Measurements from ENCODE around the gene TMEM207. TPM values are rescaled to one million over a fixed set of nuclear protein-coding genes. Genes with fewer than 3 reads are reported as not detected.

Gene TMEM207
- polyA plus RNA-seq, 2 donors: not detected

- no peaks in the 10 kb centered on the region for H3K27me3 ChIP-seq (ENCODE audit: control insufficient read depth in 1 of 2, insufficient read depth in 2 of 2, low read length in 2 of 2)
- H3K36me3 ChIP-seq (ENCODE audit: control insufficient read depth in 2 of 2, insufficient read depth in 2 of 2, low read length in 1 of 2): no peaks in the 10 kb centered on the region
- no peaks in the 10 kb centered on the region for H3K9me3 ChIP-seq (ENCODE audit: control insufficient read depth in 2 of 2, insufficient read depth in 1 of 2, low read depth in 1 of 2, low read length in 1 of 2)
- no peaks in the 10 kb centered on the region for H3K4me1 ChIP-seq (ENCODE audit: control insufficient read depth in 2 of 2, insufficient read depth in 2 of 2, low read length in 1 of 2)
- 79% methylated on average over 2 of the region's 2 CpGs for WGBS, 2 donors
- no peak overlapping the region for H3K4me3 ChIP-seq (ENCODE audit: low read depth in 1 of 2, low read length in 2 of 2)
- no peak overlapping the region for H3K27ac ChIP-seq (ENCODE audit: low read depth in 2 of 2, low read length in 1 of 2)
Measured at GRCh38 chr3:190430906-190431305, 18.8 kb downstream of the TMEM207 start.

GRCh38 chr3:190429681-190430080, 20.0 kb downstream of the TMEM207 start:
- no peak overlapping the region for H3K4me3 ChIP-seq (ENCODE audit: low read depth in 1 of 2, low read length in 2 of 2)
- H3K27me3 ChIP-seq (ENCODE audit: control insufficient read depth in 1 of 2, insufficient read depth in 2 of 2, low read length in 2 of 2): no peaks in the 10 kb centered on the region
- WGBS, 2 donors: 90 to 92% methylated on average over 2 of the region's 2 CpGs
- no peaks in the 10 kb centered on the region for H3K4me1 ChIP-seq (ENCODE audit: control insufficient read depth in 2 of 2, insufficient read depth in 2 of 2, low read length in 1 of 2)
- H3K9me3 ChIP-seq (ENCODE audit: control insufficient read depth in 2 of 2, insufficient read depth in 1 of 2, low read depth in 1 of 2, low read length in 1 of 2): no peaks in the 10 kb centered on the region
- H3K27ac ChIP-seq (ENCODE audit: low read depth in 2 of 2, low read length in 1 of 2): no peak overlapping the region
- no peaks in the 10 kb centered on the region for H3K36me3 ChIP-seq (ENCODE audit: control insufficient read depth in 2 of 2, insufficient read depth in 2 of 2, low read length in 1 of 2)

GRCh38 chr3:190426806-190427507, 22.7 kb downstream of the TMEM207 start:
- H3K36me3 ChIP-seq (ENCODE audit: control insufficient read depth in 2 of 2, insufficient read depth in 2 of 2, low read length in 1 of 2): no peaks in the 10 kb centered on the region
- no peaks in the 10 kb centered on the region for H3K4me1 ChIP-seq (ENCODE audit: control insufficient read depth in 2 of 2, insufficient read depth in 2 of 2, low read length in 1 of 2)
- no peaks in the 10 kb centered on the region for H3K9me3 ChIP-seq (ENCODE audit: control insufficient read depth in 2 of 2, insufficient read depth in 1 of 2, low read depth in 1 of 2, low read length in 1 of 2)
- H3K27ac ChIP-seq (ENCODE audit: low read depth in 2 of 2, low read length in 1 of 2): no peak overlapping the region
- H3K27me3 ChIP-seq (ENCODE audit: control insufficient read depth in 1 of 2, insufficient read depth in 2 of 2, low read length in 2 of 2): no peaks in the 10 kb centered on the region
- WGBS, 2 donors: 85 to 87% methylated on average over 6 of the region's 6 CpGs
- H3K4me3 ChIP-seq (ENCODE audit: low read depth in 1 of 2, low read length in 2 of 2): no peak overlapping the region

- H3K27ac ChIP-seq (ENCODE audit: low read depth in 2 of 2, low read length in 1 of 2): no peak overlapping the region
Measured at GRCh38 chr3:190425833-190426232, 23.9 kb downstream of the TMEM207 start.

GRCh38 chr3:190424478-190425439, 24.9 kb downstream of the TMEM207 start:
- WGBS, 2 donors: 27 to 29% methylated on average over 16 of the region's 16 CpGs
- no peak overlapping the region for H3K27ac ChIP-seq (ENCODE audit: low read depth in 2 of 2, low read length in 1 of 2)
- H3K4me1 ChIP-seq (ENCODE audit: control insufficient read depth in 2 of 2, insufficient read depth in 2 of 2, low read length in 1 of 2): no peaks in the 10 kb centered on the region
- H3K36me3 ChIP-seq (ENCODE audit: control insufficient read depth in 2 of 2, insufficient read depth in 2 of 2, low read length in 1 of 2): no peaks in the 10 kb centered on the region
- H3K9me3 ChIP-seq (ENCODE audit: control insufficient read depth in 2 of 2, insufficient read depth in 1 of 2, low read depth in 1 of 2, low read length in 1 of 2): no peaks in the 10 kb centered on the region
- H3K4me3 ChIP-seq (ENCODE audit: low read depth in 1 of 2, low read length in 2 of 2): no peak overlapping the region
- H3K27me3 ChIP-seq (ENCODE audit: control insufficient read depth in 1 of 2, insufficient read depth in 2 of 2, low read length in 2 of 2): no peaks in the 10 kb centered on the region

More at GRCh38 chr3:190425833-190426232, 23.9 kb downstream of the TMEM207 start:
- Histone ChIP-seq H3K9me3 (ENCODE audit: control insufficient read depth in 2 of 2, insufficient read depth in 1 of 2, low read depth in 1 of 2, low read length in 1 of 2) (no peaks in the 10 kb centered on the region), H3K36me3 (ENCODE audit: control insufficient read depth in 2 of 2, insufficient read depth in 2 of 2, low read length in 1 of 2) (no peaks in the 10 kb centered on the region), H3K4me1 (ENCODE audit: control insufficient read depth in 2 of 2, insufficient read depth in 2 of 2, low read length in 1 of 2) (no peaks in the 10 kb centered on the region), H3K27me3 (ENCODE audit: control insufficient read depth in 1 of 2, insufficient read depth in 2 of 2, low read length in 2 of 2) (no peaks in the 10 kb centered on the region), H3K4me3 (ENCODE audit: low read depth in 1 of 2, low read length in 2 of 2) (no peak overlapping the region)
- WGBS, 2 donors: 95 to 96% methylated on average over 1 of the region's 1 CpG

- WGBS, 2 donors: 56 to 63% methylated on average over 2 of the region's 2 CpGs
- Histone ChIP-seq H3K4me1 (ENCODE audit: control insufficient read depth in 2 of 2, insufficient read depth in 2 of 2, low read length in 1 of 2) (no peaks in the 10 kb centered on the region), H3K27ac (ENCODE audit: low read depth in 2 of 2, low read length in 1 of 2) (no peak overlapping the region), H3K4me3 (ENCODE audit: low read depth in 1 of 2, low read length in 2 of 2) (no peak overlapping the region), H3K27me3 (ENCODE audit: control insufficient read depth in 1 of 2, insufficient read depth in 2 of 2, low read length in 2 of 2) (no peaks in the 10 kb centered on the region), H3K36me3 (ENCODE audit: control insufficient read depth in 2 of 2, insufficient read depth in 2 of 2, low read length in 1 of 2) (no peaks in the 10 kb centered on the region), H3K9me3 (ENCODE audit: control insufficient read depth in 2 of 2, insufficient read depth in 1 of 2, low read depth in 1 of 2, low read length in 1 of 2) (no peaks in the 10 kb centered on the region)
Measured at GRCh38 chr3:190424108-190424477, 25.6 kb downstream of the TMEM207 start.

GRCh38 chr3:190414297-190414696, 35.4 kb downstream of the TMEM207 start:
- no peaks in the 10 kb centered on the region for H3K27me3 ChIP-seq (ENCODE audit: control insufficient read depth in 1 of 2, insufficient read depth in 2 of 2, low read length in 2 of 2)
- H3K9me3 ChIP-seq (ENCODE audit: control insufficient read depth in 2 of 2, insufficient read depth in 1 of 2, low read depth in 1 of 2, low read length in 1 of 2): no peaks in the 10 kb centered on the region
- H3K4me3 ChIP-seq (ENCODE audit: low read depth in 1 of 2, low read length in 2 of 2): no peak overlapping the region
- no peaks in the 10 kb centered on the region for H3K36me3 ChIP-seq (ENCODE audit: control insufficient read depth in 2 of 2, insufficient read depth in 2 of 2, low read length in 1 of 2)
- no peaks in the 10 kb centered on the region for H3K4me1 ChIP-seq (ENCODE audit: control insufficient read depth in 2 of 2, insufficient read depth in 2 of 2, low read length in 1 of 2)
- 74% methylated on average over 3 of the region's 3 CpGs for WGBS, 2 donors
- H3K27ac ChIP-seq (ENCODE audit: low read depth in 2 of 2, low read length in 1 of 2): no peak overlapping the region

- H3K27me3 ChIP-seq (ENCODE audit: control insufficient read depth in 1 of 2, insufficient read depth in 2 of 2, low read length in 2 of 2): no peaks in the 10 kb centered on the region
- H3K4me1 ChIP-seq (ENCODE audit: control insufficient read depth in 2 of 2, insufficient read depth in 2 of 2, low read length in 1 of 2): no peaks in the 10 kb centered on the region
- no peak overlapping the region for H3K4me3 ChIP-seq (ENCODE audit: low read depth in 1 of 2, low read length in 2 of 2)
- H3K9me3 ChIP-seq (ENCODE audit: control insufficient read depth in 2 of 2, insufficient read depth in 1 of 2, low read depth in 1 of 2, low read length in 1 of 2): no peaks in the 10 kb centered on the region
- no peaks in the 10 kb centered on the region for H3K36me3 ChIP-seq (ENCODE audit: control insufficient read depth in 2 of 2, insufficient read depth in 2 of 2, low read length in 1 of 2)
- 82 to 83% methylated on average over 8 of the region's 8 CpGs for WGBS, 2 donors
- H3K27ac ChIP-seq (ENCODE audit: low read depth in 2 of 2, low read length in 1 of 2): no peak overlapping the region
Measured at GRCh38 chr3:190404715-190405114, 45.0 kb downstream of the TMEM207 start.

GRCh38 chr3:190401963-190402362, 47.7 kb downstream of the TMEM207 start:
- H3K36me3 ChIP-seq (ENCODE audit: control insufficient read depth in 2 of 2, insufficient read depth in 2 of 2, low read length in 1 of 2): no peaks in the 10 kb centered on the region
- H3K27me3 ChIP-seq (ENCODE audit: control insufficient read depth in 1 of 2, insufficient read depth in 2 of 2, low read length in 2 of 2): no peaks in the 10 kb centered on the region
- WGBS, 2 donors: 57 to 65% methylated on average over 4 of the region's 4 CpGs
- H3K4me1 ChIP-seq (ENCODE audit: control insufficient read depth in 2 of 2, insufficient read depth in 2 of 2, low read length in 1 of 2): no peaks in the 10 kb centered on the region
- no peak overlapping the region for H3K27ac ChIP-seq (ENCODE audit: low read depth in 2 of 2, low read length in 1 of 2)
- H3K9me3 ChIP-seq (ENCODE audit: control insufficient read depth in 2 of 2, insufficient read depth in 1 of 2, low read depth in 1 of 2, low read length in 1 of 2): no peaks in the 10 kb centered on the region
- no peak overlapping the region for H3K4me3 ChIP-seq (ENCODE audit: low read depth in 1 of 2, low read length in 2 of 2)

Data from esophagus (tissue), 2 donors.